ENCODE measurements around the gene HMGCR. TPM values are rescaled to one million over a fixed set of nuclear protein-coding genes. Genes with fewer than 3 reads are reported as not detected.

The HMGCR gene
- total and polyA plus RNA-seq, 9 of the 15 experiments (the other 6 are each of a cell fraction or from before 2014, with no cell fraction given): 29.5 to 155 (median 61.5) TPM

GRCh38 chr5:75336615-75337336 lies at the start of gene HMGCR (continued):
- TF ChIP-seq NR3C1 (CRISPR knock-in tag; IDR thresholded peaks at IDR 0.05) (no peak), SNRNP70 (optimal IDR thresholded peaks at IDR 0.05; ENCODE audit: low read depth, low read length) (no peak), ZNF668 (CRISPR knock-in tag; IDR thresholded peaks at IDR 0.05) (no peak), SOX6 (IDR thresholded peaks at IDR 0.05) (peak; percentile 35; the same call in 1 of the 2 replicates), ARID1B (IDR thresholded peaks at IDR 0.05) (peak; percentile 42), FOXK2 (conservative IDR thresholded peaks at IDR 0.05 in 1 of 2, IDR thresholded peaks at IDR 0.05 in 1 of 2; ENCODE audit: low read depth in 2 of 2) (peak; percentile 38 to 90; a peak in 3 of 4 replicates), CTBP1 (IDR thresholded peaks at IDR 0.05; ENCODE audit: borderline replicate concordance) (peak; percentile 93), GTF2A2 (tag; IDR thresholded peaks at IDR 0.05) (no peak), ATF2 (CRISPR knock-in tag; IDR thresholded peaks at IDR 0.05) (no peak), SP1 (CRISPR knock-in tag; IDR thresholded peaks at IDR 0.05) (peak; percentile 56; the same call in 1 of the 2 replicates), MXI1 (IDR thresholded peaks at IDR 0.05; ENCODE audit: low read depth, low read length) (peak; percentile 94), CBX5 (IDR thresholded peaks at IDR 0.05; ENCODE audit: borderline replicate concordance, low read depth) (no peak), ZNF133 (CRISPR knock-in tag; IDR thresholded peaks at IDR 0.05) (no peak), ZC3H4 (CRISPR knock-in tag; IDR thresholded peaks at IDR 0.05; ENCODE audit: borderline replicate concordance) (no peak), TBP (optimal IDR thresholded peaks at IDR 0.05; ENCODE audit: low read depth, low read length) (peak; percentile 75), BRCA1 (IDR thresholded peaks at IDR 0.05) (no peak), BRCA1 (CRISPR knock-in tag; IDR thresholded peaks at IDR 0.05) (no peak)
- TF ChIP-seq, protein P1, sequence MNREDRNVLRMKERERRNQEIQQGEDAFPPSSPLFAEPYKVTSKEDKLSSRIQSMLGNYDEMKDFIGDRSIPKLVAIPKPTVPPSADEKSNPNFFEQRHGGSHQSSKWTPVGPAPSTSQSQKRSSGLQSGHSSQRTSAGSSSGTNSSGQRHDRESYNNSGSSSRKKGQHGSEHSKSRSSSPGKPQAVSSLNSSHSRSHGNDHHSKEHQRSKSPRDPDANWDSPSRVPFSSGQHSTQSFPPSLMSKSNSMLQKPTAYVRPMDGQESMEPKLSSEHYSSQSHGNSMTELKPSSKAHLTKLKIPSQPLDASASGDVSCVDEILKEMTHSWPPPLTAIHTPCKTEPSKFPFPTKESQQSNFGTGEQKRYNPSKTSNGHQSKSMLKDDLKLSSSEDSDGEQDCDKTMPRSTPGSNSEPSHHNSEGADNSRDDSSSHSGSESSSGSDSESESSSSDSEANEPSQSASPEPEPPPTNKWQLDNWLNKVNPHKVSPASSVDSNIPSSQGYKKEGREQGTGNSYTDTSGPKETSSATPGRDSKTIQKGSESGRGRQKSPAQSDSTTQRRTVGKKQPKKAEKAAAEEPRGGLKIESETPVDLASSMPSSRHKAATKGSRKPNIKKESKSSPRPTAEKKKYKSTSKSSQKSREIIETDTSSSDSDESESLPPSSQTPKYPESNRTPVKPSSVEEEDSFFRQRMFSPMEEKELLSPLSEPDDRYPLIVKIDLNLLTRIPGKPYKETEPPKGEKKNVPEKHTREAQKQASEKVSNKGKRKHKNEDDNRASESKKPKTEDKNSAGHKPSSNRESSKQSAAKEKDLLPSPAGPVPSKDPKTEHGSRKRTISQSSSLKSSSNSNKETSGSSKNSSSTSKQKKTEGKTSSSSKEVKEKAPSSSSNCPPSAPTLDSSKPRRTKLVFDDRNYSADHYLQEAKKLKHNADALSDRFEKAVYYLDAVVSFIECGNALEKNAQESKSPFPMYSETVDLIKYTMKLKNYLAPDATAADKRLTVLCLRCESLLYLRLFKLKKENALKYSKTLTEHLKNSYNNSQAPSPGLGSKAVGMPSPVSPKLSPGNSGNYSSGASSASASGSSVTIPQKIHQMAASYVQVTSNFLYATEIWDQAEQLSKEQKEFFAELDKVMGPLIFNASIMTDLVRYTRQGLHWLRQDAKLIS (CRISPR knock-in tag; IDR thresholded peaks at IDR 0.05): no peak
- TF ChIP-seq, protein P2, sequence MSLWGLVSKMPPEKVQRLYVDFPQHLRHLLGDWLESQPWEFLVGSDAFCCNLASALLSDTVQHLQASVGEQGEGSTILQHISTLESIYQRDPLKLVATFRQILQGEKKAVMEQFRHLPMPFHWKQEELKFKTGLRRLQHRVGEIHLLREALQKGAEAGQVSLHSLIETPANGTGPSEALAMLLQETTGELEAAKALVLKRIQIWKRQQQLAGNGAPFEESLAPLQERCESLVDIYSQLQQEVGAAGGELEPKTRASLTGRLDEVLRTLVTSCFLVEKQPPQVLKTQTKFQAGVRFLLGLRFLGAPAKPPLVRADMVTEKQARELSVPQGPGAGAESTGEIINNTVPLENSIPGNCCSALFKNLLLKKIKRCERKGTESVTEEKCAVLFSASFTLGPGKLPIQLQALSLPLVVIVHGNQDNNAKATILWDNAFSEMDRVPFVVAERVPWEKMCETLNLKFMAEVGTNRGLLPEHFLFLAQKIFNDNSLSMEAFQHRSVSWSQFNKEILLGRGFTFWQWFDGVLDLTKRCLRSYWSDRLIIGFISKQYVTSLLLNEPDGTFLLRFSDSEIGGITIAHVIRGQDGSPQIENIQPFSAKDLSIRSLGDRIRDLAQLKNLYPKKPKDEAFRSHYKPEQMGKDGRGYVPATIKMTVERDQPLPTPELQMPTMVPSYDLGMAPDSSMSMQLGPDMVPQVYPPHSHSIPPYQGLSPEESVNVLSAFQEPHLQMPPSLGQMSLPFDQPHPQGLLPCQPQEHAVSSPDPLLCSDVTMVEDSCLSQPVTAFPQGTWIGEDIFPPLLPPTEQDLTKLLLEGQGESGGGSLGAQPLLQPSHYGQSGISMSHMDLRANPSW (CRISPR knock-in tag; IDR thresholded peaks at IDR 0.05): no peak

All from K562 (cell line).